HG02610 (cell line): ENCODE results near the gene DNAJC4.
A peak's percentile ranks its signal among the peaks of the same experiment; 100 is the strongest.

Source experiments
- ATAC-seq: cut with Tn5 transposase; IDR thresholded peaks from one replicate; pipeline ENCODE4 v1.9.1; 2021; ENCODE audit warnings: mild to moderate bottlenecking, moderate library complexity; ENCODE audit not compliant: unreplicated experiment

The DNAJC4 gene

DNA sequence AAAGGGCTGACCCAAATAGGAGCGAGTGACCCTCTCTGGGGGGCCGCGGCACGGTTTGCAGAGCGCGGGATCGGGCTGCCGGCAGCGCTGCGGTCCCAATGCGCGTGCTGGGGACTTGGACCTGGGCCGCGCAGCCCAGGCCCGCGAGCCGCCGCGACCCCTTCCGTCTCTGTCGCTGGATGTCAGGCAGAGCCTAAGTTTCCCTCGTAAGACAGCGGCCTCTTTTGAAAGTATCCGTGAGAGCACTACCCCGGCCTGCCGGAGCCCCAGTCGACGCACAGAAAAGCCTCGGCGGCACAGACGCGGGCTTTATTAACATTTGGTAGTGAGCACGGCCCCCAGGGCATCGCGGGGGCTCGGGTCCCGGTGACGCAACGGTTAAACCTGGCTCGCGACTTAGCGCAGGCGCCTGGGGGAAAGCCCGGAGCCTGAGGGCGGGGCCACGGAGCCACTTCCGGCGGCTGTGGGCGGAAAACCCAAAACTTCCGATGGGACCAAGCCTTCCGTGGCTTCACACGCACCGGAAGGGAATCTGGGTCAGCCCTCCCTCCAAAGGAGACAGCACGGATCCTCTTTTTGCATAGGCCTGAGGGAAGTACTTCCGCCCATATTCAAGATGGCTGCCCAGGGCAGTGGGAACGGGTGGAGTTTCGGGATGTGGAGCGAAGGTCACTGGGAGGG, 39.3 kb downstream of the DNAJC4 start:
- peak; percentile 74 for ATAC-seq

GRCh38 chr11:64275031-64275800, 44.9 kb downstream of the DNAJC4 start:
- no peak for ATAC-seq

- no peak for ATAC-seq
Measured at GRCh38 chr11:64275841-64276240, 45.5 kb downstream of the DNAJC4 start.

GRCh38 chr11:64276653-64277431, 46.5 kb downstream of the DNAJC4 start:
- no peak for ATAC-seq

DNA sequence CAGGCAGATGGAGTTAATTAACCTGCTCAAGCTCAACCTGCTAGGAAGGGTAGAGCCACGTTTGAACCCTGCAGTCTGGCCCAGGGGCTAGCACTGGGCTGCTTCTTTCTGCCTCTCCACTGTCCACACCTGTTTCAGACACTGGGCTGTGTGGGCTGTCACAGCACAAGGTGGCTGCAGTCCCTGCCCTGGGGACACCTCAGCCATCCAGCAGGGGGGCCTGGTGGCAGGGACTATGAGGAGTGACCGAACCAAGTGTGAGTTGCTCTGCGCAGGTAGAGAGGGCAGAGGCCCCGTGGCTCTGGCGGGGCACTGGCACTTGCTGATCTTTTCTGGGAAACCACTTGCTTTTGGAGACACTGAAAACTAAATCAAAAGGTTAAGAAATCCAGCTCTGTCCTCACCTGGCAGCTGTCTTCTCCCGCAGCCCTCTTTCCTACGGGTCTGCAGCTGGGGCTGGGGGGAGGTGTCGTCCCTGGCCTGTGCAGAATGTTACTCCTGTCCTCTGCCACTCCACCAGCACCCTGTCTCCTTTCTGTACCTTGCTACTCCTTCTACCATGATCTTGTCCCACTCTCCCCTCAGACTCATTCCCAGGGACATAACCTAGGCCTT, 48.3 kb downstream of the DNAJC4 start:
- no peak for ATAC-seq

GRCh38 chr11:64281957-64282770, 51.8 kb downstream of the DNAJC4 start:
- ATAC-seq = no peak

- ATAC-seq = no peak
Measured at GRCh38 chr11:64283092-64283491, 52.7 kb downstream of the DNAJC4 start.
